ENCODE measurements around the gene HLTF.
"Not testable (repeated sequence)": the region's sequence is repeated elsewhere in the genome, so short reads cannot be mapped to it uniquely, and the experiment has no call there.

Gene HLTF, protein sequence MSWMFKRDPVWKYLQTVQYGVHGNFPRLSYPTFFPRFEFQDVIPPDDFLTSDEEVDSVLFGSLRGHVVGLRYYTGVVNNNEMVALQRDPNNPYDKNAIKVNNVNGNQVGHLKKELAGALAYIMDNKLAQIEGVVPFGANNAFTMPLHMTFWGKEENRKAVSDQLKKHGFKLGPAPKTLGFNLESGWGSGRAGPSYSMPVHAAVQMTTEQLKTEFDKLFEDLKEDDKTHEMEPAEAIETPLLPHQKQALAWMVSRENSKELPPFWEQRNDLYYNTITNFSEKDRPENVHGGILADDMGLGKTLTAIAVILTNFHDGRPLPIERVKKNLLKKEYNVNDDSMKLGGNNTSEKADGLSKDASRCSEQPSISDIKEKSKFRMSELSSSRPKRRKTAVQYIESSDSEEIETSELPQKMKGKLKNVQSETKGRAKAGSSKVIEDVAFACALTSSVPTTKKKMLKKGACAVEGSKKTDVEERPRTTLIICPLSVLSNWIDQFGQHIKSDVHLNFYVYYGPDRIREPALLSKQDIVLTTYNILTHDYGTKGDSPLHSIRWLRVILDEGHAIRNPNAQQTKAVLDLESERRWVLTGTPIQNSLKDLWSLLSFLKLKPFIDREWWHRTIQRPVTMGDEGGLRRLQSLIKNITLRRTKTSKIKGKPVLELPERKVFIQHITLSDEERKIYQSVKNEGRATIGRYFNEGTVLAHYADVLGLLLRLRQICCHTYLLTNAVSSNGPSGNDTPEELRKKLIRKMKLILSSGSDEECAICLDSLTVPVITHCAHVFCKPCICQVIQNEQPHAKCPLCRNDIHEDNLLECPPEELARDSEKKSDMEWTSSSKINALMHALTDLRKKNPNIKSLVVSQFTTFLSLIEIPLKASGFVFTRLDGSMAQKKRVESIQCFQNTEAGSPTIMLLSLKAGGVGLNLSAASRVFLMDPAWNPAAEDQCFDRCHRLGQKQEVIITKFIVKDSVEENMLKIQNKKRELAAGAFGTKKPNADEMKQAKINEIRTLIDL

DNA sequence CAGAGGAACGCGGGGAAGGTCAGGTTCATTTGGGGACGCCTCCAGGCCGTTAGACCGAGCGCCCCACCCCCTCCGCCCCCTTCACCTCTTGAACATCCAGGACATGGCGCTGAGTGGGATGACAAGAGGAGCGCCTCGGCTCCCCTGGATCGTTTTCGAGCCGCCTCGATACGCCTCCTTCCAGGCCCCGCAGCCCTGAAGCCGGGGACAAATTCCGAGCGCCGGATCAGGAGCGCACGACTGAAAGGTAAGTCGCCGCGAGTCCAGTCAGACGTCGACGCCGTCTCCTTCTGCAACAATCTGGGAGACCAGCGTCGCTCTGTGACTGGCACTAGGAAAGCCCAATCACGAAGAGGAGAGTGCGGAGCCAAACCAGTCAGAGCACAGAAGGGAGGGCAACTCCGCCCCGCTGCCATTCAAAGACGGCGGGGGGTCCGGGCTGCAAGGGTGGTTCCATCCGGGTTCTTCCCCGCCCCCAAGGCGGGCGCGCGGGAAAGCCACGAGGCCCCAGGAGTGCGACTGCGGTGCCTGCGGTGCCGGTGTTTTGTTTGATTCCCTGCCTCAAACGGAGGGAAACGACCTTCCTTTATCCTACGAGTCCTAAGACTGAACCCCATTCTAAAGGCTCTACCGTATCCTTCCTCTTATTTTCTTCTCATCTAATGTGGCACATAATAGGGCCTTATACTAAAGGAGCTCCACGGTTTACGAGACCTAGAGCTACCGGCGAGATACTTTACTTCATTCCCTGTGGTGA lies at the start of gene HLTF:
HLTF (minus strand) TSS at position 302 of the 757 bp plus-strand sequence; CDS start at position 105, 197 bp downstream.
- peak; percentile 96 for DNase-seq

DNA sequence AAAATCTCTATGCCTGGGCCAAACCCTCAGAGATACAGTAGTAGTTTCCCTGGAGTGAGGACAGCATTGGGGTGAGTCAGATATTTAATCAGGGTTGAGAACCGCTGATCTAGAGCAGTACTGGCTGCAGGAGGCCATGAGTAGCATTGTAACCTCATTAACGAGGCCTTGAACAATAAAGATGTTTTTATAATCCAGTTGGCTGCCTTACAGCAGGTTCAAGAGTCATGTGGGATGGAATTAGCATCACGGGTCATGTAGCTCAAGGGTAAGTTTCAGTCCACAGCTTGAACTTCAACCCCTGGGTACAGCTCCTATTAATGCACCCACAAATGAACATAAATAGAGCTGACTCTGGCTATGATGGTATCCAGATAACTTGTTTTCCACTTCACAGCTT lies 48.2 kb upstream of the HLTF start:
- DNase-seq: no peak

DNA sequence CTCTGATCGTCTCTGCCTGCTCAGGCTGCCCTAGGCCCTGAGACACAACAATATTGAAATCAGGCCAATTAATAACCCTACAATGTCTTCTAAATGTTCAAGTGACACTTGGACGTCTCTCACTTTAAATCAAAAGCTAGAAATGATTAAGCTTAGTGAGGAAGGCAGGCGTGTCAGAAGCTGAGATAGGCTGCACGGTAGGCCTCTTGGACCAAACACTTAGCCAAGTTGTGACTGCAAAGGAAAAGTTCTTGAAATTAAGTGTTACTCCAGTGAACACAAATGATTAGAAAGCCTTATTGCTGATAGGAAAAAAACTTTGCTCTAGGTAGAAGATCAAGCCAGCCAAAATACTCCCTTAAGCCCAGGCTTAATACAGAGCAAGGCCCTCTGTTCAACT lies 45.3 kb upstream of the HLTF start:
- DNase-seq: no peak

DNA sequence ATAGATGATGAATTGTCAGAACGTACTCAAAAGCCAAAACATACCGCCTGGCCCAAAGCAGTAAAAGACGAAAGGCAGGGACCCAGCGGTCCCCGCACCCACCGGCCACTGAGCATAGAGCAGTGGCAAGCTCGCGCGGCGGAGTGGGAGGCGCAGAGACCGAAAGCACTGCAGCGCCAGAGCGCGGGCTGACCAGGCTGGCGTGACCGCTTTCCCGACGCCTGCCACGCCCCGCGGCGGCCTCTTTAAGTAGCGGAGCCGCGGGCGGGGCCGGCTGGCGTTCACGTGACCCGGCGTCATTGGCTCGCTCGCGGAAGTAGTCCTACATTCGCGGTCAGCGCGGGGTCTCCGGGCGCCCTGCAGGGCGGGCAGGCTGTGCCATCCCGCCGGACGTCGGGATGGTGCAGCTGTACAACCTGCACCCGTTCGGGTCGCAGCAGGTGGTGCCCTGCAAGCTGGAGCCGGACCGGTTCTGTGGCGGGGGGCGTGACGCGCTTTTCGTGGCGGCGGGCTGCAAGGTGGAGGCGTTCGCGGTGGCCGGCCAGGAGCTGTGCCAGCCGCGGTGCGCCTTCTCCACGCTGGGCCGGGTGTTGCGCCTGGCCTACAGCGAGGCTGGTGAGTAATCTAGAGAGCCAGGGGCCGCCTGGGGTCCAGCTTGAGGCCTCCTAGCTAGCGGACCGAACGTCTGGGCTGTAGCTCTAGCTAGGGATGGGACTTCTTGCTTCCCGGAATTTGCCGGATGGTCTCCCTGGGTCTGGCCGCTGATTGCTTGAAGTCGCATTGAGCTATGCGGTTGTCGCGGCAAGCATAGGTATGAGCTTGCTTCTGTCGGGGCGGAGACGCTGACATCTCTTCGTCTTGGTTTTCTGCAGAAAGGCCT lies 43.2 kb upstream of the HLTF start, which contains the start of gene HPS3:
HPS3 (plus strand) TSS at position 313 of the 880 bp plus-strand sequence; CDS start at position 399, 86 bp downstream.
- peak; percentile 91 for DNase-seq

DNA sequence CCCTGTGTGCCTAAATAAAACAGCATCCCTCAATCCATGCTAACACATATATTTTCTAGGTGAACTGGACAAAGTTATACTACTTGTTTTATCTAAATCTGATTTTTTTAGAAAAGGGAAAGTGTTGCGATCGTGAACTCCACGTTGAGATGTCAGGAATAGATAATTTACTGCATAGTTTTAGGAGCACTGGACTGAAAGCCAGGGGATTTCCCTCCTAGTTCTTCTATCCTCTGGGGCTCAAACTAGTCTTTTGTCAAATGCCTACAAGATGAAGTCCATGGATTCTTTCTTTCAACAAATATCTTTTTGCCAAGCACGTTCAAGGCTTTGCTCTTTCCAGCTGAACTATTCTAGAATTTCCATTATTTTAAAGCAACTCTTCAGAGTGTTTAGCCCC lies 42.5 kb upstream of the HLTF start:
- no peak for DNase-seq

DNA sequence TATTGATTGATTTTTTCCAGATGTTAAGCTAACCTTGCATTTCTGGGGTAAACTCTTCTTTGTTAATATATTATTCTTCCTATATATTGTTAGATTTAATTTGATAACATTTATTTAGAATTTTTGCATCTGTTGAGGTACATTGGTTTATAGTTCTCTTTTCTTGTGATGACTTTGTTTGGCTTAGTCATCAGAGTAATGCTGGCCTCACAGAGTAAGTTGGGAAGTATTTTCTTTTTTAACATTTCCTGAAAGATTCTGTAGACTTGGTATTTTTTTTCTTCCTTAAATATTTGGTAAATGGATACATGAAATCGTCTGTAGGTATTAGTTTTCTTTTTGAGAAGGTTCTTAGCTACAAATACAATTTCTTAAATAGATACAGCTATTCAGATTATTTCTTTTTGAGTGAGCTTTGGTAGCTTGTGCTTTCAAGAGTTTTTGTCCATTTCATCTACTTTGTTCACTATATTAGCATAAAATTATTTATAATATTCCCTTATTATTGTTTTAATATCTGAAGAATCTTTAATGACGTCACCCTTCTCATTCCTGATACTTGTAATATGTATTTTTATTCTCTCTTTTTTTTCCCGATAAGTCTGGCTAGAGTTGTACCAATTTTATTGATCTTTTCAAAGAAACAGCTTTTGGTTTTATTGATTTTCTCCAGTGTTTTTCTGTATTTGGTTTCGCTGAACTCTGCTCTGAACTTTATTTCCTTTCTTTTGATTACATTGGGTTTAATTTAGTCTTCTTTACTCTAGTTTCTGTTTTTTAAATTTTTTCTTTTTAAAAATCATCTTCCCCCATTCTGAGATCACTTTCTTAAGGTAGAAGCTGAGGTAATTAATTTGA lies 36.6 kb upstream of the HLTF start:
- no peak for DNase-seq

DNA sequence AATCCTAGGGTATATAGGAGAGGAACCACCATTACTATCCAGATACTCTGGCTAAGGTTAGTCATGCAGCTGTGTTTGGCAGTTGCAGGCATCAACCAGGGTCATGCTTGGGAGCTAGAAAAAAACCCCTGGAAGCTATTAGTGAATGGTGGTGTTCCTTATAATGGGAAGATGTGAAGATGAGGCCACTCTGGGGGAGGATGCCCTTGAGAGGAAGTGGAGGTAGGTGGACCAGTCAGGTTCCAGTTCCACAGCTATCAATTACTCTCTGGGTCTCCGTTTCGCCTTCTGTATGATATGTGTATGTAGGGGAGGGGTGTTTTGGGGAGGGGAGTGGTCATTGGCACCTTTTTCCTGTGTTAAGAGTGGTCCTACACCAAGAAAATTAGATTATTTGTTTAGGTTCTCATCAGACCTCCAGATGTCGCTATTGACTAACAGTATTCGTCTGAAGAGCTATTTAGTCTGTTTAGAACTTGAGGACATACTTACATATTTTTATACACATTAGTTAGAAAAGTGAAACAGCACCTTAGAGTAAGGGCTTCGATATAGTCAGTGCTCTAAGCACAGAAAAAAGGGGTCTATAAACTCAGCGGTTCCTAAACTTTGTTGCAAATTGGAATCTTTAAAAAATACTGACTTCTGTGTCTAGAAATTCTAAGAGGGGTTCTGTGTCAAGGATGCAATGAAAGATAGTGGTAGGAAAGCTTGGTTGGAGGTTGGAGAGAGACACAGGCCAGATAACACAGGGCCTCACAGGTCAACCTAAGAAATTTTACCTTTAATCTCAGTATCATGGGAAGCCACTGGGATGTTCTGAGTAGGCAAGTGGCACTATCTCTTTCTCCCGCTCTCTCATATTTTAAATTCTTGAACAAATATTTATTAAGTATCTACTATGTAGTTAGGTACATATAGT lies 34.0 kb upstream of the HLTF start:
- no peak for DNase-seq

DNA sequence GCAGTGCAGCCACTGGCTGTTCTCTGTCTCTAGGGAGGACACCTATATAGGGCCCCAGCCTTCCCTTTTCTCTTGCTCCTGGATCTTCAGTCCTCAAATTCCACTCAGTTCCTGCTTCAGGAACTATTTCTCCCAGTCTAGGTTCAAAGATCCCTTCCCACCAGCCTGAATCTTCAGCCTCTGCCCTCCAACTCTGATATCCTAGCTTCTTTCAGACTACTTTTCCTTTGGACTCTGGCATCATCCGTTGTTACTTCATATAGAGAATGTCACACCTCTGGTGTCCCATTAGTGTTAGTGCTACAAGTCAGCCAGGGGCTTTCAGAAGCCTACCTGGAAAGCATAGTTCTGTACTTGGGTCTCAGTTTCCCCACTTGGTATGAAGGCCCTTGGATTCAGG lies 33.1 kb upstream of the HLTF start:
- no peak for DNase-seq

DNA sequence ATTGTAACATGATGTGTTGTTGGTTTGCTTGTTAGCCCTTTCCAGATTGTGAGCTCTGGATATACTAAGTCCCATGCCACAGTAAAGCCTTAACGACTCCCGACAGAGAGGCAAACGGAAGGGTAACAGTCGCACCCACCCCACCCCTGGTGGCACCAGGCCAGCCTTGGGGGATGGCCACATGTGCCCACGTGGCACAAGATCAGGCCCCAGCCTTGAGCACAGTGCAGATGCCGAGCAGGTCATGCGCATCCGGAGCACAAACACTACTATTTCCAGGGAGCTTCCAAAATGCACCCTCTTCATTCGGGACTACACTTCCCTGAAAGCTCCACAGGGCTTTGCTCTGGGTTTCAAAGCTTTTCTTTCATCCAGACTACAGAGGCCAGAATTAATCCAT lies 32.4 kb upstream of the HLTF start:
- no peak for DNase-seq

DNA sequence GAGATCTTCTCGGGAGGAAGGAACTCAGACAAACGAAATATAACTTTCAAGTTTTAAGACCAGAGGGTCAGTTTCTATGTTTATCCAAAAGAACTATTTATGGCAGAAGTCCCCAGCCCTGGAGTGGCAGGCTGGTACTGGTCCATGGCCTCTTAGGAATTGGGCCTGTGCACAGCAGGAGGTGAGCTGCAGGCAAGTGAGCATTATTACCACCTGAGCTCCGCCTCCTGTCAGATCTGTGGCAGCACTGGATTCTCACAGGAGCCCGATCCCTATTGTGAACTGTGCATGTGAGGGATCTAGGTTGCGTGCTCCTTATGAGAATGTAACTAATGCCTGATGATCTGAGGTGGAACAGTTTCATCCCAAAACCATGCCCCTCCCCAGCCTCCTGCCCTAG lies 28.8 kb upstream of the HLTF start:
- DNase-seq: no peak

DNA sequence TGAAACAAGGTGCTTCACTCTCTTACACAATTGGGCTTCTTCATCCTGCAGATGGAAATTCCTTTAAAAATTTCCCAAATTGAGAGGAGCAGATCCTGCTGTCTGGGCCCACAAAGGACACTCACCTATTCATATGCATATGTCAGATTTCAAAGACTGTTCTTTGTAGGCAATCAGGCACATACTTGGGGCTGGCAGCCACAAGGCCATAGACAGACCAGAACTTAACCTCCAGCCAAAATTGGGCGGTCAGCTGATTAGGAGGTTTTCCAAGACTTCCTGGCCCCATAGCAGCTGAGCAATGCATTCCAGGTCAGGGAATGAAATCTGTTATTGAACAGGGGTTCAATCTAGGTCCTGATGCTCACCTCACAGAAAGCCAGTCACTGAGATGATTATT lies 28.1 kb upstream of the HLTF start:
- DNase-seq: no peak

DNA sequence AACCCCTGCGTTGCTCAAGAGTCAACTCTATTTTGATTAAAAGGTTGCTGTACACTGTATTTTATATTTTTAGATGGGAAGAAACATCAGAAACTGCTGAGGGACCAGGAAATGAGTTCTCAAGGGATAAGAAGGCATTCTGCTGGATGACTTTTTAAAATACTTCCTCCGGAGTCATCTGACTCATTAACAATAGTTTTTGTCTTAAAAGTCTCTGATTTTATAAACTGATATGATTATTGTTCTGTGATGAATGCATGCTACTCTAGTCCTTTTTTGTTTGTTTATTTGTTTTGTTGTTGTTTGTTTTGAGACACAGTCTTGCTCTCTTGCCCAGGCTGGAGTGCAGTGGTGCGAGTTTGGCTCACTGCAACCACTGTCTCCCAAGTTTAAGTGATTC lies 18.2 kb upstream of the HLTF start:
- DNase-seq: no peak

DNA sequence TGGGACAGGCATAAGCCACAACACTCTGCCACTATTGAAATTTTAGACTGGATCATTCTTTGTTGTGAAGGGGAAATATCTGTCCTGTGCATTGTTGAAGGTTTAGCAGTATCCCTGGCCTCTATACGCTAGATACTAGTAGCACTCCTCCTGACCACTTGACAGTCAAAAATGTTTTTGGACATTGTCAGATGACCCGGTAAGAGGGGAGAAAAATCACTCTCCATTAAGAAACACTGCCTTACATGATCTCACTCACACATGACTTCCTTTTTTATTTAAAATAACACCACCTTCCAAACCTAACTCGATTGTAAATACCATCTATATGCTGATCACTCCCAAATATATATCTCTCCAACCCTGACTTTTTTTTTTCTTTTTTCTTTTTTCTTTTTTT lies 15.3 kb upstream of the HLTF start:
- DNase-seq: no peak

DNA sequence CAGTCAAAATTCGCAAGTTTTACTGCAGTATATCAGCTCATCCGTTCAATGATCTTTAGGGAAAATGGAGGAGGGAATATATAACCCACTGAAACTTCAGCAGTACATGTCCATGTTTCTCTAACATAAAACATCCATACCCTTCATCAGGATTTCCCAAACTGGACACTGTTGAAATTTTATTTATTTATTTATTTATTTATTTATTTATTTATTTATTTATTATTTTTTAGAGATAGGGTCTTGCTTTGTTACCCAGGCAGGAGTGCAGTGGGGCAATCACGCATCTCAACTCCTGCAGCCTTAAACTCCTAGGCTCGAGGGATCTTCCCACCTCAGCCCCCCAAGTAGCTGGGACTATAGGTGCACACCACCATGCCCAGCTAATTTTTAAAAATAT lies 14.8 kb upstream of the HLTF start:
- no peak for DNase-seq

DNA sequence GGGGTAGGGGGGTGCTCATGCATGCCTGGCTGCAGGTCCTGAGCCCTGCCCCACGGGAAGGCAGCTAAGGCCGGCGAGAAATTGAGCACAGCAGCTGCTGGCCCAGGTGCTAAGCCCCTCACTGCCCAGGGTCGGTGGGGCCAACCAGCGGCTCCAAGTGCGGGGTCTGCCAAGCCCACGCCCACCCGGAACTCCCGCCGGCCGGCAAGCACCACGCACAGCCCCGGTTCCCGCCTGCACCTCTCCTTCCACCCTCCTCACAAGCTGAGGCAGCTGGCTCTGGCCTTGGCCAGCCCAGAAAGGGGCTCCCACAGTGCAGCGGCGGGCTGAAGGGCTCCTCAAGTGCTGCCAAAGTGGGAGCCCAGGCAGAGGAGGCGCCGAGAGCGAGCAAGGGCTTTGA lies 11.7 kb upstream of the HLTF start:
- DNase-seq: not testable (repeated sequence)

DNA sequence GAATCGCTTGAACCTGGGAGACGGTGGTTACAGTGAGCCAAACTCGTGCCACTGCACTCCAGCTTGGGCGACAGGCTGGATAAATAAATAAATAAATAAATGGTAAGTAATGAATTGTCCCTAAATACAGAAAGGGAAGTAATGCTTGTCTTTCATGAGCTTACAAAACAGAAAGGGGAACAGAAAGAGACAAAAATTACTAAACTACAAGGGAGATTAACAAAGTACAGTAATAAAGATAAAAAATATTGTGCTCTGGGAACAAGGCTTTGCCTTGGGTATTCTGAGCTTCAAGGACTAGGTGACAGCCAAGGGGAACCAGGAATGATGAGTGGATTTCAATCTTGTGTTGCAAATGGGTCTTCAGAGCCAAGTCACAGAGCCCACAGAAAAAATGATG lies 9.2 kb upstream of the HLTF start:
- DNase-seq: no peak

DNA sequence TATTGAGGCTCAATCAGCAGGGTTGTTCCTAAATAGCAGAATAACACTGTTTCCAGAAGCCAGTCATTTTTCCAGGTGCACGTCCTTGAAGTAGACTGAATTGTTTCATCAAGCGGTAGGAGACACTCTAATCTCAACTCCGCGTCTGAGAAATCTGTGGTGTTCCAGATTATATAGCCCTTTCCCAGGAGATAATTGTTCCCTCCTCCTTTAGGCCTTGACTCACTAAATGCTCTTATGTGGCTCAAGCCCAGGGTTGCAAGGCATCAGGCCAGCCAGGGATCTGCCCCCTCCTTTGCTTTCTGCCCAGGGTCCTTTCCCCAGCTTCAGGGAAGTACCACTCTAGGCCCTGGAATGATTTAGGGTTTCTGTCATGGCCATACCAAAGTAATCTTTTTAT lies 5.7 kb upstream of the HLTF start:
- DNase-seq: no peak

DNA sequence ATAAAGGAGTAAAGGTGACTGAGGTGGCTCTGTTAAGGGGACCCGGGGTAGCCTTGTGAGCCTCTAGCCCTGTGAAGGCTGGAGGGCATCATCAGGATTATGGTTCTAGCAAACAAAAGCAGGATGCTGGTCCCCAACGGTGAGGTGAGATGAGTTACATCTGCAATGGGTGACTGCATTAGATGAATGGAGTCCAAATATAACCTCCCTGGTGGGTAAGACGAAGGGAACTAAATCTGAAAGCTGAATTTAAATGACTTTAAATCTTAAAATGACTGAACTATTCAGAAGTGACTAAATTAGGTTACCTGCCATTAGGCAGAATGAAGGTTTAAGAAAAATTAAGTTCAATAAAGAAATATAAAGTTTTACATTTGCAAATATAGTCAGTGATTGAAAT lies 4.6 kb upstream of the HLTF start:
- no peak for DNase-seq

DNA sequence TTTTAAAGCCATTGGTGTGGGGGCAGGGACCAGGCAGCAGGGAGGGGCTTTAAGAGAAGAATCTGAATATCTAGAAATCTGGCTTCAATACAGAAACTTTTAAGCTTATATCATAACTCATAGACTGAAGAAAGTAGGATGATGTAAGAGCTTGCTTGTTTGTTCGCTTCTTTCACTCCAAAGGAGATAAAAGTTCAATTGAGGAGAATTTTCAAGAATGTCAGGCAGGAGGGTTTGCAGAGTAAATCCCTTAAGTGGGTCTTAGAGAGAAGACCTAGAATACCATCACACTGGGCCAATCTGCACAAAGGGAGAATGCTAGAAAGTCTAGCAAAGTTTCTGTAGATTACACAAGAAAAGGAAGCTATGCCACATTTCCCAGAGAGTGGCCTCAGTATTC lies 4.1 kb upstream of the HLTF start:
- DNase-seq: no peak

DNA sequence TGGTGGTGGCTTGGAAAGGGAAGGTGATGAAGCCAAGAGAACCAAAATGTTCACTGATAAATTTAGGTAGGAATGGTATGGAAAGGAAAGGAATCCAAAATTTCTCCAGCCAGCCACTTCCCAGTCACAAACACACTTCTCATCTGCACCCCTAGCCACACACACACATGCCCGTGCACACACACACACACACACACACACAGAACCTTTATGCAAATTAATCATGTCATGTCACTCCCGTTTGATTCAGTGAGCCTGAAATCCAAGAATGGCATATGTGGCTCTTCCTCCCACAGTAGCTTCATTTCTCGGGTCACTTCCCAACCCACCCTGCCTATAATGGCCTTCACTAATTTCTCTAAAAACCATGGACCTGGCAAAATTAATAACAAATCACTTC lies 3.1 kb upstream of the HLTF start:
- no peak for DNase-seq
